ENCODE results near the gene TWIST2.

Gene TWIST2

DNA sequence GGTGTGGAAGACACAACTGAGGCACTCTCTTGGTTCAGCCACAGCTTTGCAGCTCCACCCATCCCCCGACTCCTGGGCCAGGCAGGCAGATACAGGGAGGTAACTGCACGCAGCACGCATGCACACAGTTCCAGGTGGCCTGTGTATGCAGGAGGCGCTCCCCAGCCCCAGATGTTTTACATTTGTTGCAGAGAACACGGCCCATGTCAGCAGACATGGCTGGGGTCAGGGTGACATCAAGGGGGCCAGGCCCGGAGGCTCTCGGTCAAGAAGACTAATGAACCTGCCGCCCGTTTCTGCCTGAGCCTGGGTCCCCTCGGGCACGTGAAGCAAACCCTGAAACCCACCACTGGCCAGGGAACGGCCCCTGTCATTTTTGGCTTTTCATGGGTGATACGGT is 57.3 kb downstream of the TWIST2 start:
- DNase-seq (ENCODE audit: low spot score): no peak

- no peak for DNase-seq (ENCODE audit: low spot score)
Measured at GRCh38 chr2:238905644-238906043, 57.8 kb downstream of the TWIST2 start.

DNA sequence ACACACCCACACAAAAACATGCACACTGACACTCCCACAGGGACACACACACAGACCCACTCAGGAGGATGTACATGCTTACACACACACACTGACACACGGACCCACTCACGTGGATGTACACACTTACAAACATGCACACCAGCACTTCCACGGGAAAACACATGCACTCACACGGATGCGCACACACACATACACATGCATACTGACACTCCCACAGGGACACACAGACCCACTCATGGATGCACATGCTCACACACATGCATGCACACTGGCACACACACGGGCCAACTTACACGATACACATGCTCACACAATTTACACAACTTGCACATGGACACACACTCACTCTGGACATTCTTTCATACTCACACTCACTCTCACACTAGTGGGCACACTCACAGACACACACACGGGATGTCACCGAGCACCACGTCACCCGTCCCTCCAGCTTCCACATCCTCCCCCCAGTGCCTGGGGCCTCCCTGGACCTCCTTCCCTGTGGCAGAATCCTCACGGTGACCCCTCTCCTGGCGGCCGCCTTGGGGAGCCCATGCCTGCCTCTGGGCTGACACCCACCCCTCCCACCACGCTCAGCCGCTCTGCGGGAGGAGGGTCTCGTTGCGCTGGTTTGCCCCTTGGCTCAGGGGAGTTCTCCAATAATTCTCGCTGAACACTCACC is 58.5 kb downstream of the TWIST2 start:
- no peak for DNase-seq (ENCODE audit: low spot score)

DNA sequence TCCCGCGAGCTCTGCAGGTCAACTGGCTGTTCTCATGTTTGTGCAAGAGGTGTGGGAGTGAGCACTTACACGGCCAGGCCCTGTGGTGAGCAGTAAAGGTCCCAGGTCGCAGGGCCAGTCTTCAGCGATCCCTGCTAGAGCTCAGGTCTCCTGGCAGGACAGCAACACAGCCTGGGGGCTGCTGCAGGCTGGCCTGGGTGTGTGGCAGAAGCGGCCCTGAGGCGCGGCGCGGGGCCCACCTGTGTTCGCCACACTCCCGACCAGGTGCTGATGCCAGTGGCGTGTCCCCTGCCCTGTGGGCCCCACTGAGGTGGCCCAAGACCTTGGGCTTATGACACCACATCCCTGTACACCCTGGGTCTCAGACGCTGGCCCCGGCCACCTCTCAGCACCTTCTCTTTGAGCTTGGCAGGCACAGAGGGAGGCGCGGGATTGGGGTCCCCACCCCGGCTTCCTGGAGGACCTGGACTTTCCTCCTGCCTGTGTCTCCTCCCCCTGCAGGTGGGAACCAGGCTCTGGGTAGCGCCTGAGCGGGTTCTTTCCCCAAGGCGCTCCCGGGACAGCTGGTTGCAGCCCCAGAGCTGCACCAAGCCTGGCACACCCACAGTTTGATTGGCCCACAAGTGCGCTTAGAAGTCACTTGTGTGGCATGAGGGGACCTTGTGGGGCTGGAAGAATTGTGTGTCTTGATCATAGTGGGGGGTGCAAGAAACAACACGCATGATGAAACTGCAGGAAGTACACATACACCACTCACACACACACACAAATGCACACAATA is 59.2 kb downstream of the TWIST2 start:
- DNase-seq (ENCODE audit: low spot score): no peak

DNA sequence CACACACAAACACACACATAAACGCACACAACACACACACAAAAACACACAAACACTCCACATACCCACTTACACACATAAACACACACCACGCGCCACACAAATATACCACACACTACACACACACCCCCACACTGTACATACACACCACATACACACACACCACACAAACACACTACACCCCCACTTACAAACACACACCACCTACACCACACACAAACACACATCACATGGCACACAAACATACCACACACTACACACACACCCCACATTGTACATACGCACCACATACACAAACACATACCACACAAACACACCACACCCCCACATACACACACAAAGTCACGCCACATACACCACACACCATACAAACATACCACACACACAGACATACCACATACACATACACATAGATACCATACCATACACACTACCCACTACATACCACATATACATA is 59.9 kb downstream of the TWIST2 start:
- DNase-seq (ENCODE audit: low spot score): no peak

GRCh38 chr2:238908960-238909951 is 61.4 kb downstream of the TWIST2 start:
- no peak for DNase-seq (ENCODE audit: low spot score)

DNA sequence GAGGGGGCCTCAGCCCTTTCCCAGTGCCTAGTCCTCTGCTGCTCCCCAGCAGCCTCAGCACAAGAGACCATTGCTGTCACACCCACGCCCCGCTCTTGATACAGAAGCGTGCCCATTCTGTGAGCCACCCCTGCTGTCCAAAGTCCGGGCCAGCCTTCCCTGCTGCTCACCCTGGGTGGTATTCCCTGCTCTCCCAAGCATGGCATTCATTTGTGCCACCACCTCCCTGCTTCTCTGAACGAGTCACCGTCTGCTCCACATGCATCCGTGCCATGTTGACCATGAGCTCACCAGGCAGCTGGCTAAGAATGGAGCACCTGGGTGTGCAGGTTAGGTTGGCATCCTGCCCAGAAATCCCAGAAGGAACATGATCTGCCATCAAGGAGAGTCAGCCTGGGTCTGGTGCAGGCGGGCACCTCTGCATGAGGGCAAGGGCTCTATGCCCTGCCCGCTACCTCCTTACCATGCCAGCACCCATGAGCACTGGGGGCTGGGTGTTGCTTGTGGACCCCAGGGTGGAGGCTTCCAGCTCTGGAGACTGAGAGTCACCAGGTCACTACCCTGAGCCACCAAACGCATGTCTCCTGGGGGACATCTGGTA is 63.0 kb downstream of the TWIST2 start:
- DNase-seq (ENCODE audit: low spot score): no peak

- DNase-seq (ENCODE audit: low spot score): no peak
Measured at GRCh38 chr2:238911376-238912227, 63.7 kb downstream of the TWIST2 start.

- no peak for DNase-seq (ENCODE audit: low spot score)
Measured at GRCh38 chr2:238912228-238912915, 64.5 kb downstream of the TWIST2 start.

DNA sequence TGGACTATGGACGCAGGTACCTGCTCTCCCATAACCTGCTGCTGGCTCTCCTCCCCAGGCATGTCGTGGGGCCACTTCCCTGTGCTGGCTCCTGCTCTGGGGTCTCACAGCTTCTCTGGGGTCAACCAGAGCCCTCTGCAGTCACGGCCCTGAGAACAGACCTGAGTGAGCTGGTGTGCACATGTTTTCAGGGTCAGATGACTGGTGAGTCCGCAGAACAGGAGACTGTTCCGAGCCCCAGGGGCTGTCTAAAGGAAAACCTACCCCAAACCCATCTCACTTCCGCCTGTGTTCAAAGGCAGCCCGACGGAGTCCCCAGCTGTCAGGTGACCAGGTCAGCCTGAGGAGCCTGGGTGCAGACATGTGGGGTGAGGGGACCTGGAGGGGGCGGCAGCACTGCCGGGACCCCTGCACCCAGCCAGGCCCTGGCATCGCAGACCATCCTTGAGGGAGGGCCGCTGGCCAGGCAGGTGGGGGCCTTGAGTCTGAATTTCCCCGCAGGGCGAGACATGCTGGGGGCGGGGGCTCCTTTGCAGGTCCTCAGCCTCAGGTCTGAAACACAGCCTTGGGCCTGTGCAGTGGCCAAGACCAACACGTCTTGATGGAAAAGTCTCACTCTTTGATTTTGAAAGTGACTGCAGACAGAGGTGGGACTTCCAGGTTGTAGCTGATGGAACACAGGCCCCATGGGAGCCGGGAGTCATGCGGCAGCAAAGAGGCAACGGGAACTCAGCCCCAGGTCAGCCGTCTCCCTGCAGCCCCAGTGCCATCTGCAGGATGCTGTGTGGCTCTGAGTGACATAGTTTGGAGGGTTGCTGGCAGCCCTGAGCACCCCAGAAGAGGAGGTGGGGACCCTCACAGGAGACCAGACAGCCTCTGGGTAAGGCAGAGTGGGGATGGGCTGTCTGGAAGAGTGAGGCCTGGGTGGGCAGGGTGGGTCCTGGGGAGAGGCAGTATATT is 65.3 kb downstream of the TWIST2 start:
- DNase-seq (ENCODE audit: low spot score): no peak

DNA sequence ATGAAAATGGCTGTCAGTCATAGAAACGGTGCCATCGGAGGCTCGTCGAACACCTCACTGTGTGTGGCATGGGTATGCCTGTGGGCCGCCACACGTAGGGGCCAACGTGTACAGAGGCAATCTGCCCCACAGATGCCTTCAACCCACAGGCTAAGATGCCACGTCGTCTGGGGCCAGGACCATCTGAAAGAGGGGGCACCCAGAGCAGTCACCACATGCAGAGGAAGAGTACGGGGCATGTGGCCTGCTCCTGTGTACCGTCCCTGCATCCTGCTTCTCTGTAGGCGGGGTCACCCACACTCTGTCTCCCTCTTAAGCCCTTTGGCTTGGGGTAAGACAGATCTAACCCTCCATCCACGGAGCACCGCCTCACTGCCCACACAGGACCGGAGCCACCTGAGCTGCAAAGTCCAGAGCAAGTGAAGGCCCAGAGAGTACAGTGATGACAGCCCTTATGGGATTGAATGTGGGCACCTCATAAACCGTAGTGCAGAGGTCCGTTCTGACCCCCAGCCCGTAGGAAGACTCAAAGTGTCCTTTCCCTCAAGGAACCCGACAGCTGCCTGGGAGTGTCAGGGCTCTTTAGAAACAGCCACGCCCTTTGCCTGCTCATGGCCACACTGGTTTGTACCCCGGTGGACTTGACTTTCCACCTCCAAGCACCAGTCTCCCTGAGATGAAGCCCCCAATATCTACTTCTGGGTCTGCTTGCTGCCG is 66.2 kb downstream of the TWIST2 start:
- no peak for DNase-seq (ENCODE audit: low spot score)

DNA sequence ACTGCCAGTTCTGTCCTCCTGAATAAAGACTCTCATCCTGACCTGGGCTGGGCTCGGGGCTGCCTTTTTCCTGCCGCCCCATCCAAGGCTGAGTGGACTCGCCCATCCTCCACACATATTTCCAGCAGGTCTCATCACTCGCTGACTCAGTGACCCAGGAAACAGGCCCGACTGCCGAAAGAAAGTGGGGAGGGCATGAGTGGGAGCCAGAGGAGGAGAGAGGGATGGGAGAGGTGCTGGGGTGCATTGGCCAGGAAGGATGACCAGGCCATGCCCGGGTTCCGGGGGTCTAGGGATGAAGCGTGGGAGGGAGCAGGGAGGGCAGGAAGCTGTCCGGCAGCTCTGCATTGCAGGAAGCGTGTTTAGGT is 66.7 kb downstream of the TWIST2 start:
- no peak for DNase-seq (ENCODE audit: low spot score)

- no peak for DNase-seq (ENCODE audit: low spot score)
Measured at GRCh38 chr2:238915196-238915595, 67.3 kb downstream of the TWIST2 start.

- no peak for DNase-seq (ENCODE audit: low spot score)
Measured at GRCh38 chr2:238915596-238915995, 67.7 kb downstream of the TWIST2 start.

GRCh38 chr2:238916176-238916874 is 68.4 kb downstream of the TWIST2 start:
- no peak for DNase-seq (ENCODE audit: low spot score)

DNA sequence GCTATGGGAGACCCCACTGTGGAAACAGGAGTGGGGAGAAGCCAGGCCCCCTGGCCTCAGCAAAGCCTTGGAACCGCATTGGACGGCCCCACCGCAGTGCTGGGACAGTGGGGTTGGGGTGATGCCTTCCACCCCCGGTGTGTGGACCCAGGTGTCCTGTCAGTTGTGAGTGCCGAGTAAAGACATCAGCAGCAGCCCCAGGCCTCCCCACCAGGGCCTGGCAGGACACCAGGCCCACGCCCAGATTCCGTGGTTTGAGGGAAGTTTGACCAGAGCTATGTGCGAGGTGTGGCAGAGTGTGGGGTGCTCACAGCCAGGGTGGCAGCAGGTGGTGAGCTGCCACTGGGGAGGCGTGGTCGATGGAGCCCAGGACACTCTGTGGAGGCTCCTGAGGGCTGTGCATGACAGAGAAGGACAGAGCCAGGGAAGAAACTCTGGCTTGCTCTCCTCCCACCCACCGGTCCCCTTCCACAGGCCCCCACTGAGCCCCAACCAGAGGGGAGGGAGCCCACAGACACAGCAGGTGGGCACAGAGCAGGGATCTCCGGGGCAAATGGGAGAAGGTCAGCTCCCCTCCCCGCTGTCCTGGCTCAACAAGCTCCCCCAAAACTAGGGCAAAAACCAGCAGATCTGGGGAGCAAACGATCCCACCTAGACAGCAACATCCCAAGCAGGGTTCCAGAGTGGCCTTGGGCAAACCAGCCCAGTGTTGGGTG is 69.1 kb downstream of the TWIST2 start:
- no peak for DNase-seq (ENCODE audit: low spot score)

- no peak for DNase-seq (ENCODE audit: low spot score)
Measured at GRCh38 chr2:238919307-238919706, 71.4 kb downstream of the TWIST2 start.
